Measurements from ENCODE around the gene FMO5.
"Not testable (repeated sequence)": the region's sequence is repeated elsewhere in the genome, so short reads cannot be mapped to it uniquely, and the experiment has no call there.

The FMO5 gene

DNA sequence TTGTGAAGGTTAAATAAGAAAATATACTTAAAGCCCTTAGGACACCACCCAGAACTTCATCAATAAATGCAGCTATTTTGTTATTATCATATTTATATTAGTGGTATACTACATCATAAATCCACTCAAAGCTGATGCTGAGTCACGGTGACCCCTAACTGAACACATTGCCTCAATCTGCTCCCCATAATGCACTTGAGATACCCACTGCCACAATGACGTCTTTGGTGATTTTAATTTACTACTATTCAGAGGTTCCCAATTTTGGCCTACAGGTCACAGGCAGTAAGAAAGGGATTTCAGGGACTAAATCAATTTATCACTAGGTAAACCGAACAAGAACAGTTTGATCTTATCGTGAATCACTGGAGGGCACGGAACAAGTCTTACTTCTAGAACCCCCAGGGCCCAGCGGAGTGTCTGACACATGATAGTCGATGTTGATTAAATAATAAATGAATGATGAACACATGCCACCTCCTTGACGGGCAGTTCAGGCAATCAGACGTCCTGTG, 16.9 kb upstream of the FMO5 start:
- TF ChIP-seq, protein P1, sequence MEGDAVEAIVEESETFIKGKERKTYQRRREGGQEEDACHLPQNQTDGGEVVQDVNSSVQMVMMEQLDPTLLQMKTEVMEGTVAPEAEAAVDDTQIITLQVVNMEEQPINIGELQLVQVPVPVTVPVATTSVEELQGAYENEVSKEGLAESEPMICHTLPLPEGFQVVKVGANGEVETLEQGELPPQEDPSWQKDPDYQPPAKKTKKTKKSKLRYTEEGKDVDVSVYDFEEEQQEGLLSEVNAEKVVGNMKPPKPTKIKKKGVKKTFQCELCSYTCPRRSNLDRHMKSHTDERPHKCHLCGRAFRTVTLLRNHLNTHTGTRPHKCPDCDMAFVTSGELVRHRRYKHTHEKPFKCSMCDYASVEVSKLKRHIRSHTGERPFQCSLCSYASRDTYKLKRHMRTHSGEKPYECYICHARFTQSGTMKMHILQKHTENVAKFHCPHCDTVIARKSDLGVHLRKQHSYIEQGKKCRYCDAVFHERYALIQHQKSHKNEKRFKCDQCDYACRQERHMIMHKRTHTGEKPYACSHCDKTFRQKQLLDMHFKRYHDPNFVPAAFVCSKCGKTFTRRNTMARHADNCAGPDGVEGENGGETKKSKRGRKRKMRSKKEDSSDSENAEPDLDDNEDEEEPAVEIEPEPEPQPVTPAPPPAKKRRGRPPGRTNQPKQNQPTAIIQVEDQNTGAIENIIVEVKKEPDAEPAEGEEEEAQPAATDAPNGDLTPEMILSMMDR (IDR thresholded peaks at IDR 0.05; ENCODE audit: low read depth, low read length), result no peak
- H3K27me3 ChIP-seq, result no peaks in the 10 kb centered on the region
- H3K9me3 ChIP-seq, result no peaks in the 10 kb centered on the region
- no peak for DNase-seq
- no peaks in the 10 kb centered on the region for H3K4me1 ChIP-seq
- H3K36me3 ChIP-seq, result no peaks in the 10 kb centered on the region
- H3K4me3 ChIP-seq (ENCODE audit: low read depth, low read length), result peak overlapping the region; percentile 98

DNA sequence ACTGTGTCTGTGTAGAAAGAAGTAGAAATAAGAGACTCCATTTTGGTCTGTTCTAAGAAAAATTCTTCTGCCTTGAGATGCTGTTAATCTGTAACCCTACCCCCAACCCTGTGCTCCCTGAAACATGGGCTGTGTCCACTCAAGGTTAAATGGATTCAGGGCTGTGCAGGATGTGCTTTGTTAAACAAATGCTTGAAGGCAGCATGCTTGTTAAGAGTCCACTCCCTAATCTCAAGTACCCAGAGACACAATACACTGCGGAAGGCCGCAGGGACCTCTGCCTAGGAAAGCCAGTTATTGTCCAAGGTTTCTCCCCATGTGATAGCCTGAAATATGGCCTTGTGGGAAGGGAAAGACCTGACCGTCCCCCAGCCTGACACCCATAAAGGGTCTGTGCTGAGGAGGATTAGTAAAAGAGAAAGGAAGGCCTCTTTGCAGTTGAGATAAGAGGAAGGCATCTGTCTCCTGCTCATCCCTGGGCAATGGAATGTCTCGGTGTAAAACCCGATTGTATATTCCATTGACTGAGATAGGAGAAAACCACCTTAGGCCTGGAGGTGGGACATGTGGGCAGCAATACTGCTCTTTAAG, 15.1 kb upstream of the FMO5 start:
- not testable (repeated sequence) for H3K4me3 ChIP-seq (ENCODE audit: low read depth, low read length); H3K4me1 ChIP-seq; H3K36me3 ChIP-seq; H3K27me3 ChIP-seq; H3K9me3 ChIP-seq; DNase-seq

DNA sequence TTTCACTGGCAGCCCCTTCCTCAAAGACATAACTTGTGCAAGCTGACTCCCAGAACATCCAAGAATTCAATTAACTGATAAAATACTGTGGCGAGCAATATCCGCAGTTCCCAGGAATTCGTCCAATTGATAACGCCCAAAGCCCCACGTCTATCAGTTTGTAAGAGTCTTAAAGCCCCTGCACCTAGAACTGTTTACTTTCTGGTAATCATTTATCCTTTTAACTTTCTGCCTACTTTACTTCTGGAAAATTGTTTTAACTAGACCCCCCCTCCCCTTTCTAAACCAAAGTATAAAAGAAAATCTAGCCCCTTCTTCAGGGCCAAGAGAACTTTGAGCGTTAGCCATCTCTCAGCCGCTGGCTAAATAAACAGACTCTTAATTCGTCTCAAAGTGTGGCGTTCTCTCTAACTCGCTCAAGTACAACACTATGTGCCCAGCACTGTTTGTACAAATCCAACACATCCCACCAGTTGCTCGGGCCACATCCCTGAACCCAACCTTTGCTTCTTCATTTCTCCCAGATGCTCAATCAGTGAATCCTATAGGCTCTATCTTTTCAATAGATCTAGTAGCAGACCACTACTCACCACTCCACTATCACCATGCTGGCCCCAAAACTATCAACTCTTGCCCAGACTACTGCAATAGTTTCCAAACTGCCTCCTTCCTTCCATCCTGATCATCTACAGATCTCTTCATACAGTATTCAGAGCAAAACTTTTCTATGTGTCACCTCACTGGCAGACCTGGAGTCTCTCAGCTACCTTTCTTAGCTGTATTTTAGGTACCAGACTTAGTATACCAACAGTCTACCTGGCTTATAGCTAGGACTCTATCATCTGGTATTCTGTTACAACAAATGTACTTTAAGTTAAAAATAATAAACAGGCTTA, 14.0 kb upstream of the FMO5 start:
- no peaks in the 10 kb centered on the region for H3K36me3 ChIP-seq
- H3K4me3 ChIP-seq (ENCODE audit: low read depth, low read length), result no peak overlapping the region
- H3K9me3 ChIP-seq, result no peaks in the 10 kb centered on the region
- H3K4me1 ChIP-seq, result no peaks in the 10 kb centered on the region
- DNase-seq, result no peak
- no peaks in the 10 kb centered on the region for H3K27me3 ChIP-seq
- TF ChIP-seq, protein P1 (IDR thresholded peaks at IDR 0.05; ENCODE audit: low read depth, low read length), result no peak

DNA sequence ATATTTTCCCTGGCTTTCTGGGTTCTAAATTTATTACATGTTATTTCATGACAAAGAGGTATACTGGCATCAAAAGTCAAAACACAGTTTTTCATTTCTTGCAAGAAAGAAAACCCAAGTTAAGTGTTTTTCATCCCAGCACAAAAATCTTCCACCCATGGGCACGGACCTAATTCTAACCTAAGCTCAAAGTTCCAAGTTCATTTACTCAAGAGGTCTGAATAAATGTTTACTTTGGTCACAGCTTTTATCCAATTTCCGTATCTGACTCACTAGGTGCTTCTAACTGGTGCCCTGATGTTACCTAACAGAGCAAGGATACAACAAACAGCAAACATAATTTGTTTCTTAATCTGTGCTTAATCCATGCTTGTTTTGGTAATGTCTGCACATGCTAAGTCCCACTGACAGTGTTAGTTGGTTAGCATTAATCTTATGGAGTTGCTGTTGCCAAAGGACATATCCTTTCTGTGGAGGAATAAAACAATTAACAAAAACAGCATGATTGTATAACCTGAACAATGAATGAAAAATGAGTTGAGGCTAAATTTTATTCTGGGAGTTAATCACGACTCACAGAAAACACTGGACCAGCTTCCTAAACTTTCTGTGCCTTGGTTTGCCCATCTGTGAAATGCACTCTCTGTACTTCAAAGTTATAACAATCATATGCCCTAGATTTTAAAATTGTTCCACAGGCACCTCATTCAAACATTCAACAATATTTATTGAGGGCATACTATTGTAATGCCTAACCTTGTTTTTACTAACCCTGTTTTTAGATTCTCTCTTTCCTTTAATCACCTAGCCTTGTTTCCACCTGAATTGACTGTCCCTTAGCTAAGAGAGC, 13.1 kb upstream of the FMO5 start:
- H3K9me3 ChIP-seq, result no peaks in the 10 kb centered on the region
- no peaks in the 10 kb centered on the region for H3K27me3 ChIP-seq
- H3K36me3 ChIP-seq, result no peaks in the 10 kb centered on the region
- TF ChIP-seq, protein P1 (IDR thresholded peaks at IDR 0.05; ENCODE audit: low read depth, low read length), result no peak
- no peaks in the 10 kb centered on the region for H3K4me1 ChIP-seq
- no peak overlapping the region for H3K4me3 ChIP-seq (ENCODE audit: low read depth, low read length)
- no peak for DNase-seq

DNA sequence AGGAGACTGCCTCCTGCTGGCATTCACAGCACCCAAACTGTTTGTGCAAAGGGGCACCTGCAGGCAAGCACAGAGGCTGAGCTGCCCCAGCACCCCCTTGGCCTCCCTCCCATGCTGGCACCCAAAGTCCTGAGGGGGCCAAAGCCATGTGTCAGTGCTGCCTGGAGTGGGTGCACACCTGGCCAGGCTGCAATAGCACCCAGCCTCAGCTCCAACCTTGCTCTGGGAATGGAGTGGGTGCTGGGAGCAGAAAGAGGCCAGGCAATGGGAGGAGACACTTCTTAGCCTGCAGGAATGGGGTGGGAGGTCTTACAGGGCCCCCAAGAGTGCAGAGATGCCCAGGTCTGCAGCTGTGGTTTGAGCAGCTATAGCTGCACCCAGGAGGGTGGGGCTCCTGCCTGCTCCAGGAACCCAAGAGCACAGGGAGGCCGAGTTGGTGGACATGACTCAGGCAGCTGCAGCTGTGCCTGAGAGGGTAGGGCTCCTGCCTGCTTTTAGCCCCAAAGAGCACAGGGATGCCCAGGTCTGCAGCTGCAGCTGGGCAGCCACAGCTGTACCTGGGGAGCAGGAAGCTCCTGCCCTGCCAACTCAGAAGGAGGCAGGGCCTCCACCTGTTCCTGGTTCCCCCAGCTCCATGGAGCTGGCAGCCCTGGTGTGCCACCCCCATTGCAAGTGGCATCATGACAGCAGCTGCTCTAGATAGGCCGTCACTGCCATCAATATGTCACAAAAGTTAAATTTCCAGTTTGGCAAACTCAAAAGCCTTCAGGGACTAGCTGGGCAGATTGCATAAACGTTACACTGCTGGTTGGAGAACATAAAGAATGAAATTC, 12.0 kb upstream of the FMO5 start:
- no peak for DNase-seq
- no peaks in the 10 kb centered on the region for H3K27me3 ChIP-seq
- no peaks in the 10 kb centered on the region for H3K36me3 ChIP-seq
- TF ChIP-seq, protein P1 (IDR thresholded peaks at IDR 0.05; ENCODE audit: low read depth, low read length), result no peak
- H3K4me1 ChIP-seq, result no peaks in the 10 kb centered on the region
- H3K4me3 ChIP-seq (ENCODE audit: low read depth, low read length), result no peak overlapping the region
- no peaks in the 10 kb centered on the region for H3K9me3 ChIP-seq

DNA sequence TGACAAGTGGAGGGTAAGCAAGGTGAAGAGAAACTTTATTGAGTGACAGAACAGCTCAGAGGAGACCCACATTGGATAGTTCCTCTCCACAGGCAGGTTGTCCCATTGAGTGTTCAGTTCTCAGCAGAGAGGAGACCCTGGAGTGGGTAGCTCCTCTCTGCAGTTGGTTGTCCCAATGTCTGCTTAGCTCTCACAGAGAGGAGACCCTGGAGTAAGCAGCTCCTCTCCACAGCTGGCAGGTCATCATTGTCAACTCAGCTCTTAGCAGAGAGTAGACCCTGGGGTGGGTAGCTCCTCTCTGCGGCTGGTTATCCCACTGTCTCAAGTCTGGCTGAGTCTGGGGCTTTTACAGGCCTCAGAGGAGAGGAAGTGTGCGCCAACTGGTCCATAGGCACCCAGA, 11.3 kb upstream of the FMO5 start:
- Histone ChIP-seq H3K9me3 (no peaks in the 10 kb centered on the region), H3K27me3 (no peaks in the 10 kb centered on the region), H3K4me3 (ENCODE audit: low read depth, low read length) (no peak overlapping the region), H3K4me1 (no peaks in the 10 kb centered on the region), H3K36me3 (no peaks in the 10 kb centered on the region)
- no peak for DNase-seq
- TF ChIP-seq, protein P1 (IDR thresholded peaks at IDR 0.05; ENCODE audit: low read depth, low read length), result no peak

All from BE2C (cell line).